GM10248 (cell line): Measurements from ENCODE around the gene RASGRF2.
"Not testable (repeated sequence)": the region's sequence is repeated elsewhere in the genome, so short reads cannot be mapped to it uniquely, and the experiment has no call there.

ENCODE experiments used
- CTCF ChIA-PET: fragments of 300-600 bp; sonication (Branson Sonifier 250); formaldehyde crosslinking; extraction: SDS; loops from one replicate; lab custom pipeline; 2021; ENCODE audit warnings: antibody characterized with exemption; lab: Yijun Ruan, JAX
- POLR2A ChIA-PET: fragments of 350-650 bp; sonication (Branson Sonifier 250); formaldehyde crosslinking; extraction: SDS; loops from one replicate; lab custom pipeline; 2020; ENCODE audit warnings: antibody characterized with exemption; lab: Yijun Ruan, JAX
- DNase-seq: peaks from one replicate; pipeline ENCODE4 v3.0.0; 2012; ENCODE audit errors: extremely low spot score
- CTCF ChIP-seq: IDR thresholded peaks from 2 replicates; pipeline ENCODE4 v1.5.1; 2012; ENCODE audit warnings: mild to moderate bottlenecking, low read depth; ENCODE audit errors: extremely low read depth, missing control alignments, control extremely low read depth

Gene RASGRF2

GRCh38 chr5:81265101-81265500, 304.9 kb downstream of the RASGRF2 start:
- DNase-seq = no peak
- CTCF ChIA-PET = interaction anchor here (0.9 kb wide), 1 partner anchor 65 kb away, joined by 4 read pairs; no protein-coding TSS in a partner anchor
- no peak for TF ChIP-seq CTCF
- POLR2A ChIA-PET = no interaction called here

GRCh38 chr5:81268521-81269196, 308.5 kb downstream of the RASGRF2 start:
- TF ChIP-seq CTCF = no peak
- DNase-seq = no peak
- CTCF ChIA-PET = interaction anchor here (1.4 to 3.9 kb wide), 2 partner anchors 30 to 31 kb away, joined by 4 to 14 read pairs; no protein-coding TSS in a partner anchor
- POLR2A ChIA-PET = no interaction called here

GRCh38 chr5:81269751-81270393, 309.7 kb downstream of the RASGRF2 start:
- no peak for DNase-seq
- POLR2A ChIA-PET = no interaction called here
- CTCF ChIA-PET = interaction anchor here (1.1 to 3.9 kb wide), 2 partner anchors 17 to 29 kb away, joined by 3 to 14 read pairs; no protein-coding TSS in a partner anchor
- TF ChIP-seq CTCF = no peak

- CTCF ChIA-PET = interaction anchor here (1.1 to 3.9 kb wide), 3 partner anchors 18 to 62 kb away, joined by 3 to 14 read pairs (median 3); no protein-coding TSS in a partner anchor
- POLR2A ChIA-PET, DNase-seq: not testable (repeated sequence)
Measured at GRCh38 chr5:81270394-81271027, 310.3 kb downstream of the RASGRF2 start.
